KMS-11 (cell line): ENCODE data around the gene CHMP3.

Experiments used
- H2AFZ ChIP-seq: fragments of 200-600 bp; sonication (generic); 2 replicates; pipeline ENCODE4 v1.6.1; 2016; ENCODE audit warnings: antibody characterized with exemption, mixed run types, low read depth
- H3K27ac ChIP-seq: fragments of 200-600 bp; sonication (generic); 2 replicates; pipeline ENCODE4 v1.6.1; 2016; ENCODE audit warnings: mild to moderate bottlenecking, mixed run types
- H3K27me3 ChIP-seq: fragments of 200-600 bp; sonication (generic); 2 replicates; pipeline ENCODE4 v1.6.1; 2017; ENCODE audit warnings: mild to moderate bottlenecking, low read depth, mixed run types, moderate library complexity; ENCODE audit not compliant: insufficient read depth
- H3K36me3 ChIP-seq: fragments of 200-600 bp; sonication (generic); 2 replicates; pipeline ENCODE4 v1.6.1; 2017; ENCODE audit warnings: mild to moderate bottlenecking, mixed run types; ENCODE audit not compliant: insufficient read depth
- H3K4me1 ChIP-seq: fragments of 200-600 bp; sonication (generic); 2 replicates; pipeline ENCODE4 v1.6.1; 2016; ENCODE audit warnings: mild to moderate bottlenecking, low read depth, mixed run types; ENCODE audit not compliant: poor library complexity, severe bottlenecking
- H3K4me2 ChIP-seq: fragments of 200-600 bp; sonication (generic); 2 replicates; pipeline ENCODE4 v1.7.0; 2016; ENCODE audit warnings: mild to moderate bottlenecking, mixed run types
- H3K4me3 ChIP-seq: fragments of 200-600 bp; sonication (generic); IDR thresholded peaks from 2 replicates; pipeline ENCODE4 v1.6.1; 2017; ENCODE audit warnings: low read depth, low read length, mixed read lengths; ENCODE audit not compliant: insufficient read depth
- H3K79me2 ChIP-seq: fragments of 200-600 bp; sonication (generic); 2 replicates; pipeline ENCODE4 v1.6.1; 2016; ENCODE audit warnings: low read depth, mixed run types; ENCODE audit not compliant: insufficient read depth
- H3K9ac ChIP-seq: fragments of 200-600 bp; sonication (generic); 2 replicates; pipeline ENCODE4 v1.6.1; 2016; ENCODE audit warnings: mild to moderate bottlenecking, mixed run types
- H4K20me1 ChIP-seq: fragments of 200-600 bp; sonication (generic); 2 replicates; pipeline ENCODE4 v1.6.1; 2016; ENCODE audit warnings: mild to moderate bottlenecking, mixed run types; ENCODE audit not compliant: insufficient read depth
- CTCF ChIP-seq: fragments of 200-600 bp; sonication (generic); conservative IDR thresholded peaks from 2 replicates; pipeline ENCODE4 v1.6.1; 2017; ENCODE audit warnings: low read depth, mild to moderate bottlenecking, antibody characterized with exemption, low read length, moderate library complexity, mixed read lengths

Gene CHMP3

GRCh38 chr2:86484385-86484784 is 78.9 kb downstream of the CHMP3 start:
- Histone ChIP-seq H4K20me1 (no peaks in the 10 kb centered on the region), H3K4me2 (no peak overlapping the region), H2AFZ (no peak overlapping the region), H3K9ac (no peak overlapping the region), H3K79me2 (no peaks in the 10 kb centered on the region), H3K4me3 (no peak overlapping the region), H3K4me1 (no peaks in the 10 kb centered on the region), H3K27ac (no peak overlapping the region), H3K36me3 (peaks cover 7% of the 10 kb centered on the region; the same call in 1 of the 2 replicates), H3K27me3 (no peaks in the 10 kb centered on the region)
- TF ChIP-seq CTCF = no peak

GRCh38 chr2:86482034-86482433 is 81.2 kb downstream of the CHMP3 start:
- no peaks in the 10 kb centered on the region for H3K79me2 ChIP-seq
- no peaks in the 10 kb centered on the region for H3K4me1 ChIP-seq
- no peak overlapping the region for H3K27ac ChIP-seq
- H3K4me3 ChIP-seq = no peak overlapping the region
- H3K36me3 ChIP-seq = peaks cover 7% of the 10 kb centered on the region; the same call in 1 of the 2 replicates
- no peak overlapping the region for H3K9ac ChIP-seq
- H3K4me2 ChIP-seq = no peak overlapping the region
- TF ChIP-seq CTCF = no peak
- no peak overlapping the region for H2AFZ ChIP-seq
- H4K20me1 ChIP-seq = no peaks in the 10 kb centered on the region
- no peaks in the 10 kb centered on the region for H3K27me3 ChIP-seq

GRCh38 chr2:86480105-86480504 is 83.1 kb downstream of the CHMP3 start:
- TF ChIP-seq CTCF = no peak
- no peaks in the 10 kb centered on the region for H3K79me2 ChIP-seq
- H4K20me1 ChIP-seq = no peaks in the 10 kb centered on the region
- H2AFZ ChIP-seq = no peak overlapping the region
- H3K9ac ChIP-seq = no peak overlapping the region
- H3K36me3 ChIP-seq = peaks cover 3% of the 10 kb centered on the region; the same call in 1 of the 2 replicates
- H3K27ac ChIP-seq = no peak overlapping the region
- no peaks in the 10 kb centered on the region for H3K27me3 ChIP-seq
- no peak overlapping the region for H3K4me3 ChIP-seq
- H3K4me2 ChIP-seq = no peak overlapping the region
- H3K4me1 ChIP-seq = no peaks in the 10 kb centered on the region

- Histone ChIP-seq H3K4me2 (no peak overlapping the region), H3K27me3 (no peaks in the 10 kb centered on the region), H3K36me3 (0 out of 2 replicates have a peak, but pooled peaks cover 3% of the 10 kb centered on the region), H4K20me1 (no peaks in the 10 kb centered on the region), H3K27ac (no peak overlapping the region), H3K9ac (no peak overlapping the region), H2AFZ (no peak overlapping the region), H3K79me2 (no peaks in the 10 kb centered on the region), H3K4me3 (no peak overlapping the region), H3K4me1 (no peaks in the 10 kb centered on the region)
- TF ChIP-seq CTCF = no peak
These were observed 85.9 kb downstream of the CHMP3 start for GRCh38 chr2:86477349-86477748.
